GM21423 (cell line): ENCODE data around the gene ITPK1.
"Not testable (repeated sequence)": the region's sequence is repeated elsewhere in the genome, so short reads cannot be mapped to it uniquely, and the experiment has no call there.

Source experiments
- ATAC-seq: cut with Tn5 transposase; IDR thresholded peaks from one replicate; pipeline ENCODE4 v1.9.1; 2021; ENCODE audit warnings: mild to moderate bottlenecking, moderate library complexity; ENCODE audit not compliant: unreplicated experiment

Gene ITPK1

GRCh38 chr14:93062890-93063289 is 52.8 kb downstream of the ITPK1 start:
- ATAC-seq = no peak

GRCh38 chr14:93062013-93062412 is 53.7 kb downstream of the ITPK1 start:
- ATAC-seq = not testable (repeated sequence)

GRCh38 chr14:93061380-93062012 is 54.2 kb downstream of the ITPK1 start:
- no peak for ATAC-seq

GRCh38 chr14:93060841-93061240 is 54.9 kb downstream of the ITPK1 start:
- no peak for ATAC-seq

- ATAC-seq = no peak
These were observed 55.7 kb downstream of the ITPK1 start for GRCh38 chr14:93059917-93060545.

GRCh38 chr14:93059260-93059659 is 56.5 kb downstream of the ITPK1 start:
- ATAC-seq = no peak

GRCh38 chr14:93057586-93058280 is 58.0 kb downstream of the ITPK1 start:
- ATAC-seq = no peak

GRCh38 chr14:93056840-93057585 is 58.7 kb downstream of the ITPK1 start:
- ATAC-seq = no peak

GRCh38 chr14:93056166-93056839 is 59.4 kb downstream of the ITPK1 start:
- ATAC-seq = no peak

- ATAC-seq = no peak
These were observed 60.0 kb downstream of the ITPK1 start for GRCh38 chr14:93055651-93056115.

- no peak for ATAC-seq
These were observed 60.8 kb downstream of the ITPK1 start for GRCh38 chr14:93054876-93055275.

GRCh38 chr14:93054006-93054405 is 61.7 kb downstream of the ITPK1 start:
- no peak for ATAC-seq

- ATAC-seq = no peak
These were observed 63.9 kb downstream of the ITPK1 start for GRCh38 chr14:93051600-93052546.

- no peak for ATAC-seq
These were observed 65.0 kb downstream of the ITPK1 start for GRCh38 chr14:93050761-93051160.

GRCh38 chr14:93049867-93050331 is 65.8 kb downstream of the ITPK1 start:
- no peak for ATAC-seq

- ATAC-seq = no peak
These were observed 66.4 kb downstream of the ITPK1 start for GRCh38 chr14:93049315-93049714.

GRCh38 chr14:93048843-93049242 is 66.9 kb downstream of the ITPK1 start:
- no peak for ATAC-seq

- ATAC-seq = no peak
These were observed 68.1 kb downstream of the ITPK1 start for GRCh38 chr14:93047661-93048060.

GRCh38 chr14:93047157-93047556 is 68.6 kb downstream of the ITPK1 start:
- ATAC-seq = no peak

GRCh38 chr14:93046705-93047050 is 69.0 kb downstream of the ITPK1 start:
- ATAC-seq = no peak
